NB4 (cell line): ENCODE results near the gene ARHGEF16.

Experiments
- DNase-seq: peaks from one replicate; pipeline ENCODE4 v3.0.0; 2010; ENCODE audit warnings: low read depth
- H3K4me3 ChIP-seq: one replicate; pipeline ENCODE4 v1.5.1; 2011; ENCODE audit warnings: mild to moderate bottlenecking, low read depth, low read length, moderate library complexity
- CTCF ChIP-seq: IDR thresholded peaks from one replicate; pipeline ENCODE4 v1.5.1; 2012; ENCODE audit warnings: low read depth, low read length
- MYC ChIP-seq: IDR thresholded peaks from 2 replicates; pipeline ENCODE4 v1.6.1; 2011; ENCODE audit warnings: low read depth, low read length
- POLR2A ChIP-seq: IDR thresholded peaks from 2 replicates; pipeline ENCODE4 v1.6.1; 2011; ENCODE audit warnings: mild to moderate bottlenecking; ENCODE audit not compliant: insufficient read length; ENCODE audit errors: extremely low read depth
- TF ChIP-seq, protein P1 (sequence below): IDR thresholded peaks from 2 replicates; pipeline ENCODE4 v1.6.1; 2011; ENCODE audit warnings: low read depth, low read length

The ARHGEF16 gene

GRCh38 chr1:3430406-3430805 is 24.1 kb upstream of the ARHGEF16 start:
- no peak overlapping the region for H3K4me3 ChIP-seq
- no peak for DNase-seq
- TF ChIP-seq MYC (no peak), POLR2A (no peak), CTCF (no peak)
- TF ChIP-seq, protein P1, sequence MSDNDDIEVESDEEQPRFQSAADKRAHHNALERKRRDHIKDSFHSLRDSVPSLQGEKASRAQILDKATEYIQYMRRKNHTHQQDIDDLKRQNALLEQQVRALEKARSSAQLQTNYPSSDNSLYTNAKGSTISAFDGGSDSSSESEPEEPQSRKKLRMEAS = no peak

DNA sequence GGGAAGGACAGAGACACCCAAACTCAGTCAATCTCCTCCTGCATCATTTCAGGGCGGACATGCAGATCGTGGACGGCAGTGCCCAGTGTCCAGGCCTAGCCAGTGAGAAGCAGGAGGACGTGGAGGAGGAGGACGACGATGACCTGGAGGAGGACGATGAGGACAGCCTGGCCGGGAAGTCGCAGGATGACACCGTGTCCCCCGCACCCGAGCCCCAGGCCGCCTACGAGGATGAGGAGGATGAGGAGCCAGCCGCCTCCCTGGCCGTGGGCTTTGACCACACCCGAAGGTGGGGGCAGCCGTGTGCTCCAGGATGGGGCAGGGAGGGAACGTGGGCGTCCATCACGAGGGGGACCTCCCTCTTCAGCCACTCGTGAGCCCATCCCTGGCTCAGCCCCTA is 23.6 kb upstream of the ARHGEF16 start:
- TF ChIP-seq POLR2A = no peak
- TF ChIP-seq, protein P1 = no peak
- no peak for TF ChIP-seq CTCF
- TF ChIP-seq MYC = no peak
- H3K4me3 ChIP-seq = no peak overlapping the region
- no peak for DNase-seq

GRCh38 chr1:3431266-3431665 is 23.2 kb upstream of the ARHGEF16 start:
- TF ChIP-seq CTCF = peak; percentile 58
- no peak for TF ChIP-seq POLR2A
- TF ChIP-seq, protein P1 = no peak
- no peak for TF ChIP-seq MYC
- peak; percentile 42 for DNase-seq

GRCh38 chr1:3431686-3432085 is 22.8 kb upstream of the ARHGEF16 start:
- H3K4me3 ChIP-seq = no peak overlapping the region
- DNase-seq = no peak
- TF ChIP-seq CTCF (no peak), POLR2A (no peak), MYC (no peak)
- TF ChIP-seq, protein P1 = no peak

More at GRCh38 chr1:3431266-3431665, 23.2 kb upstream of the ARHGEF16 start:
- H3K4me3 ChIP-seq = no peak overlapping the region

GRCh38 chr1:3432306-3432705 is 22.2 kb upstream of the ARHGEF16 start:
- H3K4me3 ChIP-seq = no peak overlapping the region
- no peak for DNase-seq
- no peak for TF ChIP-seq CTCF
- TF ChIP-seq POLR2A = no peak
- no peak for TF ChIP-seq MYC
- TF ChIP-seq, protein P1 = no peak

- no peak overlapping the region for H3K4me3 ChIP-seq
- TF ChIP-seq MYC = no peak
- TF ChIP-seq CTCF = no peak
- no peak for TF ChIP-seq POLR2A
- TF ChIP-seq, protein P1 = no peak
- no peak for DNase-seq
These were observed 21.4 kb upstream of the ARHGEF16 start for GRCh38 chr1:3433076-3433475.
